GM12891 (cell line): Measurements from ENCODE around the gene FAM210A.

Source experiments
- PAX5 ChIP-seq: IDR thresholded peaks from 2 replicates; pipeline ENCODE4 v1.6.1; 2011; ENCODE audit warnings: low read length, moderate library complexity, mild to moderate bottlenecking; ENCODE audit not compliant: insufficient read depth, severe bottlenecking
- POLR2A ChIP-seq: IDR thresholded peaks from 2 replicates; pipeline ENCODE4 v1.6.1; 2011; ENCODE audit warnings: low read depth, low read length, control low read depth
- POLR2AphosphoS5 ChIP-seq: IDR thresholded peaks from 2 replicates; pipeline ENCODE4 v1.6.1; 2011; ENCODE audit warnings: low read depth, low read length, control low read depth
- SPI1 ChIP-seq: IDR thresholded peaks from 2 replicates; pipeline ENCODE4 v1.6.1; 2011; ENCODE audit warnings: low read depth, low read length, control low read depth

DNA sequence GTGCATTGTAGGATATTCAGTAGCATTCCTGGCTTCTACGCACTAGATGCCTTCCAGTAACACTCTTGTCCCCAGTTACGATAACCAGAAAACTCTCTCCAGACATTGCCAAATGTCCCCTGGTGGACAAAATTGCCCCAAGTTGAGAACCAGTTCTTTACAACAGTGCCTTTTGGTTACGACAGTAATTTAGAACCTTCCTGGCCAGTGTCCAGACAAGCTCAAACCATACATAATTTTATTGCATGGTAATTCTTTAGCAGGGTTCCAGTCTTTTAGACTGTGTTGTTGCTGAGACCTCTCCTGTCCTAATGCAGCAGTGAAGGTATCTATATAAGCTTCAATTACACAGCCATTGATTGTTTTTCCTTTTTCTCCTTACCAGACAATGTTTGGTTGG, 20.3 kb upstream of the FAM210A start:
- TF ChIP-seq POLR2A, result no peak
- no peak for TF ChIP-seq POLR2AphosphoS5
- TF ChIP-seq PAX5, result no peak
- no peak for TF ChIP-seq SPI1
